Kidney tubule cell (primary cell): ENCODE results near the gene METTL26.

Experiments used
- DNase-seq: peaks from one replicate; pipeline ENCODE4 v3.0.0-alpha.2; 2018; ENCODE audit warnings: low spot score

METTL26 gene

DNA sequence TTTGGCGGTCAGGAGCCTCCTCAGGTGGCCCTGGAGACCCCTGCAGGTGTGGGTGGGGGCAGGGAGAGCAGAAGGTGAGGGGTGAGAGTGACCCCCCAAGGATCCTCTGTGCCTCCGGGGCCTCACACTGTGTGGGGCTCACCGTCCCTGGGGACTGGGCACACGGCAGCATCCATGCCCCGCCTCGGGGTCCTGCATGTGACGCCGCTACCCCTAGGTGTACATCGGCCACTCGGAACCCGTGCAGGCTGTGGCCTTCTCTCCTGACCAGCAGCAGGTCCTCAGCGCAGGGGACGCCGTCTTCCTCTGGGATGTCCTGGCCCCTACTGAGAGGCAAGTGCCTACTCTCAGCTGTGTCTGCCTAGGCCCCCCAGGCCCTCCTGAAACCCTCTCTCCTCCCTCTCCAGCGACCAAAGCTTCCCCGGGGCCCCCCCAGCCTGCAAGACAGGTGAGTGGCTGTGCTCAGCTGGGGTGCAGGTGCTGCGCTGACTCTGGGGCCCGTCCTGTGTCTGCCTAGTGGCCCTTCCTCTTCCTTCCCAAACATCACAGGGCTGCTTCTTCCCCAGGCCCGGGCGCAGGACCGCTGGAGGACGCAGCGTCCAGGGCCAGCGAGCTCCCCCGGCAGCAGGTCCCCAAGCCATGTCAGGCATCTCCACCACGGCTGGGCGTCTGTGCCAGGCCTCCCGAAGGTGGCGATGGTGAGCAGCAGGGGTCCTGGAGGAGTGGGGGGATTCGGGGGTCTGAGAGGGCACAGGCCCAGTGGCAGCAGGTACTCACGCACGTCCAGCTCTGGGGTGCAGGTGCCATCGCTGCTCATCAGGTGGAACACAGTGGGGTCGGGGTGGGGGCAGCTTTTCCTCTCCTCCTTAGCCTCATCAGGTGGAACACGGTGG lies 22.8 kb upstream of the METTL26 start:
- no peak for DNase-seq

DNA sequence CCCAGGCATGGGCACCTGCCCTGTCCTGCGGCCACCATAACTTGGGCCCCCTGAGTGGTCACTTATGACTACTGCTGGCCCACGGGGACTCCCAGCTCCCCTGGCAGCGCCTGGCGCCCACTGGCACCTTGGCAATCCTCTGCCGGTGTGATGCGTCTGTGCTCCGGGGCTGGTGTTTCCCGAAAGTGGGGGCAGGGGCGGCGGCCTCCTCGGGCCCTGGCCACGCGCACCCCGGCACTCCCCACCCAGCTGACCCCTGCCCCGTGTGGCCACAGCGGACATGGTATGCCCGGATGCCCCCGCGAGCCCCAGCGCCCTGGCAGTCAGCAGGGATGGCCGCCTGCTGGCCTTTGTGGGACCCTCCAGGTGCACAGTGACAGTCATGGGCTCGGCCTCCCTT lies 21.4 kb upstream of the METTL26 start:
- DNase-seq = no peak

DNA sequence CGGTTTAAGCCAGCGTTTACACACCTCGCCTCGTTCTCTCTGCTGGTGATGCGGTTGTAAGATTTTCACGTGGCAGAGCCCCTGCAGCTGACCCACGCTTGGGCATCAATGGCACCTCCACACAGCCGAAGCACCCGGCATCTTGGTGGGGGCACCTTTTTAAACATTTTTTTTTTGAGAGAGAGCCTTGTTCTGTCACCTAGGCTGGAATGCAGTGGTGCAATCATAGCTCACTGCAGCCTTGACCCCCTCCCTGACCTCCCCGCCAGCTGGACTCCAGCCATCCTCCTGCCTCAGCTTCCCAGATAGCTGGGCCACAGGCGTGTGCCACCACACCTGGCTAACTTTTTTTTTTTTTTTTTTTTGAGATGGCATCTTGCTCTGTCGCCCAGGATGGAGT lies 17.9 kb upstream of the METTL26 start:
- no peak for DNase-seq

DNA sequence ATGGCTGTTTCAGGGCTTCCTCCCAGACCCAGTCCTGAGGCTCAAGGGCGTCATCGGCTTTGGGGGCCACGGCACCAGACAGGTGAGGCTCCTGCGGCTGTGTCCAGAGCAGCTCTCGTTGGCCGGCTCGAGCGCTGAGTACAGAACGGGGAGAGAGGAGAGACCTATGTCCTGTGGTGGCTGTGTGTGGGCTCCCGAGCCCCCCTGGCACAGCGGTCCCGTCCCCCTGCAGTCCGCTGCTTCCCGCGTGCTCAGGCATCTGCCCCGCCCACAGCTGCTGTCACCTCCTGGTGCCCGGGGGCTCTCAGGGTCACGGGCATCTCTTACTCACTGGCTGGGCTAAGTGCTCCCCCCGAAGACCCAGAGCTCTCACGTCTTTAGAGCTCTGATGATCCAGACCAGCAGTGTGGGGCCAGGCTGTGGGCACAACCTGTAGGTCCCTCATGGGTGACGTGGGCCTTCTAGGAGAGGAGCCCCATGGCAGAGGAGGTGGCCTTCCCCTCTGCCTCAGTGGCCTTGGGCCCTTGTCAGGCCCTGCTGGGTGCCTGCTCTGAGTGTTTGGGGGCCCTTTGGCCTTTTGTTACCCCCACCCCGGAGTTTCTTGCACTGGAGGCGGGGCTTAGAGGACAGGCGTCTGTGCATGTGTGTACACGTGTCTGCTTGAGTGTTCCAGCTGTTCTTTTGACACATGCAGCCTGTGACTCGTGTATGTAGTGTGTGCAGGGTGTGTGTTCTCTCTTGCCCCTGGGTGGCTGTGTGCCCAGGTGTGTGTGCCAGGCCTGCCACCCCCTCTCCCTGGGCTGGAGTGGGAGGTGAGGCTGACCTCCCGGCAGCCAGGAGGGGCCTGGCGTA lies 16.6 kb upstream of the METTL26 start:
- no peak for DNase-seq

DNA sequence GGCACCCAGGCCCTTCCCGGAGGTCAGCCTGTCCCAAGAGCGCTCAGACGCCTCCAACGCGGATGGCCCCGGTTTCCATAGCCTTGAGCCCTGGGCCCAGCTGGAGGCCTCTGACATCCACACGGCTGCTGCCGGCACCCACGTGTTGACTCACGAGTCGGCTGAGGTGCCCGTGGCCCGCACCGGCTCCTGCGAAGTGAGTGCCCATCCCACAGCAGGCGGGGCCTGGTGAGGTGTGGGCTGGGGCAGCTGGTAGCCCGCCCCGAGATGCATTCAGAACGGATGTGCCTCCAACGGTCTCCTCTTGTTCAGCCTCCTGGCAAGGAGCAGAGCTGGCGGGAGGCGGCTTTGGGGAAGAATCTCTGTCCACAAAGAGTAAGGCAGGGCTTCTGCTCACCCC lies 15.7 kb upstream of the METTL26 start:
- DNase-seq = no peak

DNA sequence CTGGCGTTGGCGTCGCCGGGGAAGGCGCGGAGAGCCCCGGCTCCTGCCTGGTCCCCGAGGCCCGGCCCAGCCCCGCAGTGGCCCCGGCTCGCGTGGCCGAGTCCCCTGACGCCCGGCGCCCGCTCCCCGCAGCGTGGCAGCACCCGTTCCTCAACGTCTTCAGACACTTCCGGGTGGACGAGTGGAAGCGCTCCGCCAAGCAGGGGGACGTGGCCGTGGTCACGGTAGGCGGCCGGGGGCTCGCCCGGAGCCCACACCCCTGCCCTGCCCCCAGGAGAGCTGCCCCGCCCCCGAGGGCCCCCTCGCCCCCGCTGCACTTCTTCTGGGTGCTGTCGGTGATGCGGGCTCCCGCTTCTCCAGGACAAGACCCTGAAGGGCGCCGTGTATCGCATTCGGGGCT lies 13.5 kb upstream of the METTL26 start:
- DNase-seq = peak; percentile 41

DNA sequence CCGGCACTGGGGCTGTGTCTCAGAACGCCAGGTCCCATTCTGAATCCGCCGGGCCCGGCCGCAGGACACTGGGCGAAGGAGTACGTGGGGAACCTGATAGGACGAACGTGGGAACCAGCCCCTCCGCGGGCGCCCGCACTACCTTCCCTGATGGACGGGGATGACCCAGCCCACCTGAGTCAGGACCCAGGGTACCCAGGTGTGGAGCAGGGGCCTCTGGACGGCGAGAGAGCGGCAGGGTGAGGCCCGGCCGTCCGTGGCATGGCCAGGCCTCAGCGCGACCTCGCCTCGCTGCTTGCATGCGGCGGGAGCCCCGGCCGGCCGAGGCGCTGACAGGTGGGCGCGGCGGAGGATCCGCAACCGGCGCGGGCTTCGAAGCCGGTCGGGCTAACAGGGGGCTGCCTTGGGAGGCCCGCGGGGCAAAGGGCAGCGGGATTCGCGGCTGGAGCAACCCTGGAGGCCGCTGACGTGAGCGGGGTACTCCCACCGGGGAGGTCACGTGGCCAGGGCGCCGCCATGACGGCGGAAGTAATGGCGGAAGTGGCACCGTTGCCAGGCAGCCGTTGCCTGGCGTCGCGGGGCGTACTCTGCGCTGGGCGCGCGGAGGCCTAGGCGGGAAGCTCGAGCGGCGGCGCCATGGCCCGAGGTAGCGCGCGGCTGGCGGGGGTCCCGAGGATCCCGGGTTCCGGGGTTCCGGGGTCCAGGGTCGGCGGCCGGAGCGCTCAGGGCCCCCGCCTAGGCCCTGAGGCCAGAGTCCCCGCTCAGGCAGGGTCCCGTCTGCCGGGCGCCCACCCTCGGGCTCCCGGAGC lies 12.9 kb upstream of the METTL26 start, which contains the start of gene WDR90:
Gene WDR90 (plus strand): TSS at position 585 of the 809 bp plus-strand sequence. CDS start 52 bp downstream, at position 637.
- peak; percentile 93 for DNase-seq

DNA sequence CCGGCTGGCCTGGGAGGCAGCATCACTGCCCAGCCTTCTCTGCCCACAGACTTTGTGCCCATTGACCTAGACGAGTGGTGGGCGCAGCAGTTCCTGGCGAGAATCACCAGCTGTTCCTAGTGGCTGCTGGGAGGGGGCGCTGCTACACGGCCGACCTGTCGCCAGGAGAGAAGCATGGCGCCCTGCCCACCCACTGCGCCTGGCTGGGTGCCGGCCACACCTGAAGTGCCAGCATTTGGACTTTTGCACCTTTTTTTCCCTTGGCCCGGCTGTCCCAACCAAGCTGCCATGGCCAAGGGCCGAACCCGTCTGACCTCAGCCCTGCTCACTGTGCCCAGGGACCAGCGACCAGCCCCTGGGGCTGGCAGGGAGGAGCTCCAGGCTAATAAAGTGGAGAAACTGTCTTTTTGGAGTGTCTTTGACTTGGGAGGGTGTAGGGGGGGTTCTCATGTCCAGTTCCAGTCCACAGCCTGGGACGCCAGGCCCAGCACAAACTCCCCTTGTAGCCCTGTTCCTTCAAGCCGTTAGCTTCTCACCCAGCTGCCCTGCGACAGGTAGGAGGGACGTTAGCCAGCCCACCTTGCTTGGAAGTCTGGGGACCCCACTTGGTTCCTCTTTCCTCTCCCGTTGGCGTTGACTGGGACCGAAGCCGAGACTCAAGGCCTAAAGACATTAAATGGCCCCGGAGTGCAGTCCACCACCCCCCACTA lies 12.1 kb upstream of the METTL26 start:
- peak; percentile 67 for DNase-seq

DNA sequence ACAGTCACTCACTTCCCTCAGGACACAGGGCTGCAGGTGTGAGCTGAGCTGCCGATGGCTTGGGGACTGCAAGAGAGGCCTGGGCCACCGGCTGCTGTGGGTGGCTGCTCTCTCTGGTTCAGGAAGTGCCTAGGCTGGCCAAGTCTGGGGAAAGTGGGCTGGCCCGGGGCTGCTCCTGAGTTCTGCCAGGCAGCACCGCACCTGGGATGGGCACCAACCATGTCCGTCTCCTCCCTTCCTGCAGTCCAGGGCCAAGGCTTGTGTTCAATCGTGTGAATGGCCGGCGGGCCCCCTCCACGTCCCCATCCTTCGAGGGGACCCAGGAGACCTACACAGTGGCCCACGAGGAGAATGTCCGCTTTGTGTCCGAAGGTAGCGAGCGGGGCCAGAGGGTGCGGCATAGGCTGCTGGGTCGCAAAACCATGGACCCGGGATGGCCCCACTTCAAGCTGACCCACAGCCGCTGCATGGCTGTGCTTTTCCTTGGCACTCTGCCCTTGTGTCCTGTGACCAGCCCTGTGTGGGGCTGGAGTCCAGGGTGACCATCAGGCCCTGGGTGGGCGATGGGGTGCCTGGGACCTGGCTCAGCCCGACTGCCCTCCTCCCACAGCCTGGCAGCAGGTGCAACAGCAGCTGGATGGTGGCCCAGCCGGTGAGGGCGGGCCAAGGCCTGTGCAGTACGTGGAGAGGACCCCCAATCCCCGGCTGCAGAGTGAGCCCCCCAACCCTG lies 11.2 kb upstream of the METTL26 start:
- DNase-seq = no peak

DNA sequence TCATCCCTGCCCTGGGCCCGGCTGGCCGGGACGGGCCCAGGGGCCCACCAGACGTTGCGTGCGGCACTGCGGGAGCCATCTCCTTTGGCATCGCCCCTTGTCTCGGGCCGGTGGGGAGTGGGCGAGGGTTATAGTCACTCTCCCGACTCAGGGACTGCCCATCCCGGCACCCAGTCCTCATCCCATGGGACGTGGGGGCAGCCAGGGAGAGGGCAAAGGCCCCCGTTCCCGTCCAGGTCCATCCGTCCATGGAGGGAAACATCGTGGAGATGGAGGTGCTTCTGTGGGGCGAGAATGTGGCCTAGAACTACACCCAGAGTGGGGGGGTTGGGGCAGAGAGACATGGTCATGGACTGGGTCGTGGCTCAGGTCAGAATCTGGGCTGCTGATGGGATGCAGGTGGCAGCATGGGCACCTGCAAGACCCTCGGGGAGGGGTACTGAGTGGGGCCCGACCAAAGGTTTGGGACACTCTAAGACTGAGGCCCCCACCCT lies 10.6 kb upstream of the METTL26 start:
- no peak for DNase-seq

DNA sequence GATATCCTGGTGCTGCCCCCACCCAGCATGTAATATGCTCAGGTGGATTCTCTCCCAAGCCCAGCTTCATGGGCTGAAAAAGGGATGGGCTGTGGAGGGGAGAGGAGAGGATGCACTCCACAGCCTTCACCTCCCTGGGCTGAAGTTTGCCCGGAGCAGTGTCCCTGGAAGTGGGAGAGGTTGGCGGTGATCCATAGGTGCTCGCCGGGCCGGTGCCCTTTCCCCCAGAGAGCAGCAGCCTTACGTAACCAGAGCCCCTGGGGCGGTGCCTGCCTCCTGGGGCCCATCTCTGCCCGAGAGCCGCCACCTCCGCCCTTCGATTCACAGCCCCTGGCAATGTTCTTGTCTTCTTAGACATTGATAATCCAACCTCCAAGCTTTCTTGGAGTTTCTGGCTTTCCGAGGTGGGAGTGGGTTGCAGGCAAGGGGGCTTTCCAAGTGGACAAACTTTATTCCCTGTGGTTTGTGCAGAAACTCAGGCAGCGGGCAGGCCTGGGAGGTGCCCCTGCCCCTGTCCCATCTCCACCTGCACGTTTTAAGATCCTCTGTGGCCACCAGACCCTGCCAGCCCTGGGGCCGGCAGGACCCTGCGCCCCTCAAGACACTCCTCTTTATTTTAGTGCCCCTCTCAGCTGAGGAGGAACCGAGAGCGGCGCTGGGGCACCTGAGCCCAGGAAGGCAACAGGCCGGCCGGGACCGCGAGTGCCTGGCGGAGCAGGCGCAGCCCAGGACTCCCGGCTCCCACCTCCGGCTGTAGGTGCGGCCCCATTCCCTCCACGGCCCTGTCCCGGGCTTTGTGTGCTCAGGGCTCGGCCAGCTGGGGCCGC lies 10.0 kb upstream of the METTL26 start:
- peak; percentile 48 for DNase-seq

DNA sequence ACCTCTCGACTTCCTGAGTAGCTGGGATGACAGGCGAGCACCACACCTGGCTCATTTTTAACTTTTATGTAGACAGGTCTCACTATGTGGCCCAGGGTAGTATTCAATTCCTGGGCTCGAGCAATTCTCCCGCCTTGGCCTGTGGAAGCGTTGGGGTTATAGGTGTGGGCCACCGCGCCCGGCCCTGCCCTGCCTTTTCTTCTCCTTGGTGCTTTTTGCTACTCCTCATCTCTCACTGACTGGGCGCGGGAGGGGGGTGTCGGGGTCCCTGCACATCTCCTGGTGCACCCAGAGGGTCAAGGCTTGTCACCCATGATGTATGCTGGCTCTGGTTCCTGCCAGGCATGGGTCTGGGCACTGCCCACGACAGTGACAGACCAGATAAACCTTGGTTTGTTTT lies 8.5 kb upstream of the METTL26 start:
- no peak for DNase-seq

DNA sequence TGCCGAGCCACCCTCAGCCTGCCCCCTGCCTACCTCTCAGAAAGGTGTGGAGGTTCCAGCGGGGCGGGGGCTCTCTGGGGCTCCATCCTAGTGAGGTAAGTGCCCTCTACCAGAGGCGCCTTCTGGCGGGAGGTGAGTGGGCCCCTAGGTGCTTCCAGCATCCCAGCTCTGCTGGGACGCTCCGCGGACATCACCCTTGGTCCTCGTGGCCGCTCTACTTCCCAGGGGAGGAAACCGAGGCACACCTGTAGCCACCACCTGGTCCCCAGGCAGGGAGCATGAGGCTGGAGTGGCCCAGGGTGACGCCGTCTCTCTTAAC lies 6.9 kb upstream of the METTL26 start:
- DNase-seq = no peak

DNA sequence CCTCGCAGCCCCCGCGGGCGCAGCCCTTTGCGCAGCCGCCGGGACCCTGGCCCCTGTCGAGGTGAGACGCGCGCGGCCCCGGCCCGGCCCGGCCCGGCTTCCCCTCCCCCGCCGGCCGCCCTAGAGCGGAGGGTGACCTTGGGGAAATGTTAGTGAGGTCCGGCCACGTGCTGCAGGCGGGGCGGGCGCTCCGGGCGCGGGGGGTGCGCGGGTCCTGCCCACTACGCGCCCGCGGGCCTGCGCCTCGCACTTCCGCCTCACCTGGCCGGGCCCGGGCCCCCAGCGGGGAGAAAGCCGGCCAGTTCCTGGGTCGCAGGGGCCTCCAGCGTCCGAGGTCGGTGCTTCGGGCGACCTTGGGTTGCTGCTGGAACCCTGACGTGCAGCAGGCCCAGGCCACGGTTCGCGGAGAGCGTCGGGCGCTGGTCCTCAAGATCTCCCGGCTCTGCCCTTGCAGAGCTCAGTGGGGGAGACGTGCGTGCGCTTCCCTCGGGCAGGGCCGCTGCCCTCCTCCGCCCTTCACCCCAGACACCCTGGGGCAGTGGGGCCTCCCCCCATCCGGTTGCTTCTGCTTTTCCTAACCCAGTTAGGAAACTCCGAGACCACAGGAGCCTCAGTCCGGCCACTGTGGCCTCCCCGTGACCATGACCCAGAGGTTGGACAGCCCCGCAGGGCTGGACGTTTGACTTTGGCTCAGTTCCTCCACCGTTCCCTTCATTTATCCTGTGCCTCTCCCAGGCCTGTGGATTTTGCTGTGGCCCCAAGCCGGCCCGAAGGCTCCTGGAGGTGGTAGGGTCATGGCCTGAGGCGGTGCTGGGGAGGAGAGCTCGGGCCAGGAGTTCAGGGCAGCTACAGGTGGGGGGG lies 6.3 kb upstream of the METTL26 start:
- DNase-seq = peak; percentile 58

DNA sequence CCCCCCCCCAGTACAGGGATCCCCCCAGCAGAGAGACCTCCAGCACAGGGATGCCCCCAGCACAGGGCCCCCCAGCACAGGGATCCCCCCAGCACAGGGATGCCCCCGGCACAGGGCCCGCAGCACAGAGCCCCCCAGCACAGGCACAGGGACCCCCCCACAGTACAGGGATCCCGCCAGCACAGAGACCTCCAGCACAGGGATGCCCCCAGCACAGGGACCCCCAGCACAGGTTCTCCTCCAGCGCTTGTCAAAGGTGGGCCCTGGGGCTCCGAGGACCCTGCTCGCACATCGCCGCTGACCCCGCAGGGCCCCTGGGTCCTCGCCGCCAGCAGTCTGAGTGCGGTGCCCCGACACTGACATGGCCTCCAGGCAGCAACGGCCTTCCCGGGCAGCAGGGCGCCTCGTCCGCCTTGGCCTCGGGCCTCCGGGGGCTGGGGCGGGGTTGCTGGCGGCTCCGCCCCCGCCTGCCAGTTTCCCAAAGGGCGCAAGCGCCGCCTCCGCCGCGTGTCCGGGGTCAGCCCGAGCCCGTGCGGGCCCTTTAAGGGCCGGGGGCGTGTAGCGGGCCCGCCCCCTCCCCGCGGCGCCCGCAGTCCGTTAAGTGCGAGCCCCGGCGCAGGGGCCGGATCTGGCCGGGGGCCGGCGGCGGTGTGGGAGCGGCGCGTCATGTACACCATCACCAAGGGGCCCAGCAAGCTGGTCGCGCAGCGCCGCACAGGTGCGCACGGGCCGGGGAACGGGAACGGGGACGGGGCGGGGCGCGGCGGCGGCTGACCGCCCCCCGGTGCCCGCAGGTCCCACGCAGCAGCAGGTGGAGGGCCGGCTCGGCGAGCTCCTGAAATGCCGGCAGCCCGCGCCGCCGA lies 5.5 kb upstream of the METTL26 start, which contains the start of gene MCRIP2:
Gene MCRIP2 (plus strand): TSS at position 503 of the 863 bp plus-strand sequence. CDS start 164 bp downstream, at position 667.
- peak; percentile 86 for DNase-seq

DNA sequence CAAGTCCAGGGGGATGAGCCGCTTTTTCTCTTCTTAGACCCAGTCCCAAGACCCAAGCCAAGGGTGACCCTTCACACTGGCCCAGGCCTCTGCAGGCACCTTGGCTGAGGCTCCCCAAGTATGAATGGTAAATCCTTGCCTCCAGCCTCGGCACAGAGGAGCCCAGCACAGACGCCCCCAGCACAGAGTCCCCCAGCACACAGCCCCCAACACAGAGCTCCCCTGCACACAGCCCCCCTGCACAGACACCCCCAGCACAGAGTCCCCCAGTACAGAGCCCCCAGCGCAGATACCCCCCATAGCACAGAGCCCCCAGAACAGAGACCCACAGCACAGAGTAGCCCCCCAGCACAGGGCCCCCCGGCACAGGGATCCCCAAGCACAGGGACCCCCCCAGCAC lies 4.5 kb upstream of the METTL26 start:
- no peak for DNase-seq

DNA sequence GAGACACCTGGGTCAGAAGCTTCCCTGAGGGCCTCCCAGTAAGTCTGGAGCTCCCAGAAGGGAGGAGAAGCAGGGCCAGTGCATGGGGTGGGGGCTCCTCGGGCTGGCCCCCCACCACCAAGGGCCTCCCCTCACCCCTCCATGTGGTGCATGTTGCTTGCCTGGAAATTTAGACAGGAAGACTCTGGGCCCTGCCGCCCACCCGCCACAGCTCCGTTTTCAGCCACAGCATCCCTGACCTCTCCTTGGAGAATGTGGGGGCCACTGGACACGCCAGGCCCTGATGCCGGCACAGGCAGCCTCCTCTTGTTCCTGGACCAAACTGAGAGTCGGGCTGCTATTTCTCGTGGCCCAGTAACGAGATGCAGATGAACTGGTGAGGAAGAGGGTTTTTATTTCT lies 2.7 kb upstream of the METTL26 start:
- no peak for DNase-seq

DNA sequence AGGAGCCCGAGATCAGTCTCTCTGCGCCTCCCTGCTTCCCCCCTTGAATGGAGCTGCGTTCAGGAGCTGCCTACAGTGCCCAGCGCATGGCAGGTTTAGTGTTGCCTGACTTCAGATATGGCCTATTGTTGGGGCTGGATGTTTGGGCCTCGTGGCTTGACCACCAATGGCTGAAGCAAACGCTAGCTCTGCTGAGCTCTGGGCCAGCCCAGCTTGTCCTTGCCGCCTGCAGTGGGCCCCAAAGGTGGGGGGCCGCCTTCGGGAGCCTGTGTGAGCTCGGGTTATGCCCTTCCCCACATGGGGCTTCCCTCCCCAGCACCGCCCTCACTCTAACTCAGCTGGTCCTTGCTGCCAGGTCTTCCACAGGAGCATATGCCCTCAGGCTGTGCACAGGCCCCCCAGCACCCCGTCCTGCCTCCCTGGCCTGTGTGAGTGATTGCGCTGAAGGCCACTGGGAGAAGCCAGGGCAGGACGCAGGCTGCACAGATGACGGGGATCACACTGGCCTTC lies 2.0 kb upstream of the METTL26 start:
- DNase-seq = no peak
